ENCODE data around the gene PFKFB3. TPM values are rescaled to one million over a fixed set of nuclear protein-coding genes. Genes with fewer than 3 reads are reported as not detected.

The PFKFB3 gene
- total and polyA plus RNA-seq, 5 donors from 2014 or later, result 2.8 to 96.3 (median 4.2) TPM

- Mint-ChIP-seq H3K4me3 (peak overlapping the region in 3 of 4 donors; percentile 46 to 85 (median 70)), H3K27ac (peak overlapping the region; percentile 78 to 96 (median 85)), H3K9me3 (peaks cover 0 to 2% (median 0%) of the 10 kb centered on the region in 7 donors), H3K27me3 (no peaks in the 10 kb centered on the region), H3K4me1 (peaks cover 13 to 87% (median 52%) of the 10 kb centered on the region in 4 donors), H3K36me3 (peaks cover 13% of the 10 kb centered on the region)
- ATAC-seq (ENCODE audit: low read depth in 2 of 2) (peak; percentile 92 to 95), DNase-seq (peak; percentile 24 to 93 (median 80))
- Histone ChIP-seq H3K27me3 (ENCODE audit: control insufficient read depth, insufficient read depth, low read length) (no peaks in the 10 kb centered on the region), H3K4me3 (ENCODE audit: low read depth, low read length) (peak overlapping the region; percentile 34), H3K9me3 (ENCODE audit: control insufficient read depth in 2 of 2, low read length in 2 of 2) (no peaks in the 10 kb centered on the region), H3K4me1 (ENCODE audit: control insufficient read depth, insufficient read depth, low read length, poor library complexity, severe bottlenecking) (peaks cover 39% of the 10 kb centered on the region), H3K27ac (ENCODE audit: insufficient read depth, low read length, poor library complexity, severe bottlenecking) (peak overlapping the region; percentile 37), H3K36me3 (ENCODE audit: control insufficient read depth, insufficient read depth, low read length) (no peaks in the 10 kb centered on the region)
Measured at GRCh38 chr10:6173203-6173602, 29.5 kb upstream of the PFKFB3 start.

- no peaks in the 10 kb centered on the region for H3K27me3 Mint-ChIP-seq
Measured at GRCh38 chr10:6174201-6174874, 28.4 kb upstream of the PFKFB3 start.

DNA sequence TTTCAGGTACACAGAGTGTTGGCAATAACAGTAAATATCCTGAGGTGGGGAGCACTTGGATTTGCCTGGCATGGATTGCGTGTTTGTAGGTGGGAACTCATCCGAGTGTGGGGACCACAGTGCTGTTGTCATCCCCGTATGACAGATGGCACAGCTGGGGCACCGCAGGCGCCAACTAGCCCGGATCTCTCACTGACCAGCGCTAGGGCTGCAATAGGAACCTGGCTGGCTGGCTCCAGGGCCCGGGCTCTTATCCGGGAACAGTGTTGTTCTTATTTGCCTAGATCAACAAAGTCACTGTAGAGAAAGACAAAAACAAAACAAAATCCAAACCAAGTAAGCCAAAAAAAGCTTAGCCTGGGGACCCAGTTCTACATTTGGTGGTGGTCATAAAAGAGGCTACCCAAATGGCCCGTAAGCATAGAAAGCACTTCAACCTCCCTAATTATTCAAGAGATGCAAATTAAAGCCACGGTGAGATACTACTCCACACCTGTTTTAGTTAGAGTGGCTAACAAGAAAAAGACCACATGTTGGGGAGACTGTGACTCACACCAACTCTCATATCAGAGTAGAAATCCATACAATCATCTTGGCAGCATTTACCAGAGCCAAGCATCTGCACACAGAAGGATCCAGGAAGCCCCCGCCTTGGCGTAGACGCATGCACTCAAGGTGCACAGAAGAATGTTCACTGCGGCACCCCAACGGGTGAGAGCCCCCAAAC lies 27.2 kb upstream of the PFKFB3 start:
- no peaks in the 10 kb centered on the region for H3K9me3 ChIP-seq (ENCODE audit: control insufficient read depth in 2 of 2, low read length in 2 of 2)
- H3K4me1 Mint-ChIP-seq, result peaks cover 13 to 68% (median 45%) of the 10 kb centered on the region in 4 donors

More at GRCh38 chr10:6174201-6174874, 28.4 kb upstream of the PFKFB3 start:
- Mint-ChIP-seq H3K9me3 (peaks cover 0 to 2% (median 0%) of the 10 kb centered on the region in 7 donors), H3K27ac (peak overlapping the region; percentile 67 to 96 (median 88)), H3K4me1 (peaks cover 13 to 79% (median 53%) of the 10 kb centered on the region in 4 donors), H3K36me3 (peaks cover 13% of the 10 kb centered on the region), H3K4me3 (no peak overlapping the region)
- no peak for ATAC-seq (ENCODE audit: low read depth in 2 of 2)
- Histone ChIP-seq H3K9me3 (ENCODE audit: control insufficient read depth in 2 of 2, low read length in 2 of 2) (no peaks in the 10 kb centered on the region), H3K4me1 (ENCODE audit: control insufficient read depth, insufficient read depth, low read length, poor library complexity, severe bottlenecking) (peaks cover 37% of the 10 kb centered on the region), H3K4me3 (ENCODE audit: low read depth, low read length) (no peak overlapping the region), H3K27me3 (ENCODE audit: control insufficient read depth, insufficient read depth, low read length) (no peaks in the 10 kb centered on the region), H3K36me3 (ENCODE audit: control insufficient read depth, insufficient read depth, low read length) (no peaks in the 10 kb centered on the region), H3K27ac (ENCODE audit: insufficient read depth, low read length, poor library complexity, severe bottlenecking) (peak overlapping the region; percentile 23)
- DNase-seq, result no peak

GRCh38 chr10:6176691-6177231 lies 26.0 kb upstream of the PFKFB3 start:
- Histone ChIP-seq H3K27ac (ENCODE audit: insufficient read depth, low read length, poor library complexity, severe bottlenecking) (peak overlapping the region; percentile 33), H3K36me3 (ENCODE audit: control insufficient read depth, insufficient read depth, low read length) (no peaks in the 10 kb centered on the region), H3K27me3 (ENCODE audit: control insufficient read depth, insufficient read depth, low read length) (no peaks in the 10 kb centered on the region), H3K9me3 (ENCODE audit: control insufficient read depth in 2 of 2, low read length in 2 of 2) (no peaks in the 10 kb centered on the region), H3K4me3 (ENCODE audit: low read depth, low read length) (no peak overlapping the region), H3K4me1 (ENCODE audit: control insufficient read depth, insufficient read depth, low read length, poor library complexity, severe bottlenecking) (peaks cover 26% of the 10 kb centered on the region)
- ATAC-seq (ENCODE audit: low read depth in 2 of 2) (no peak), DNase-seq (no peak)
- Mint-ChIP-seq H3K27me3 (no peaks in the 10 kb centered on the region), H3K4me3 (no peak overlapping the region), H3K27ac (peak overlapping the region in 2 of 3 donors; percentile 71 to 86), H3K9me3 (peaks cover 0 to 2% (median 0%) of the 10 kb centered on the region in 7 donors), H3K36me3 (peaks cover 13% of the 10 kb centered on the region), H3K4me1 (peaks cover 13 to 66% (median 39%) of the 10 kb centered on the region in 4 donors)

More for the DNA sequence above, 27.2 kb upstream of the PFKFB3 start:
- no peak for ATAC-seq (ENCODE audit: low read depth in 2 of 2)
- Mint-ChIP-seq H3K9me3 (peaks cover 0 to 2% (median 0%) of the 10 kb centered on the region in 7 donors), H3K27me3 (no peaks in the 10 kb centered on the region), H3K36me3 (peaks cover 13% of the 10 kb centered on the region), H3K27ac (peak overlapping the region; percentile 67 to 90 (median 88)), H3K4me3 (peak overlapping the region in 1 of 4 donors; percentile 59)
- no peak overlapping the region for H3K4me3 ChIP-seq (ENCODE audit: low read depth, low read length)
- H3K27me3 ChIP-seq (ENCODE audit: control insufficient read depth, insufficient read depth, low read length), result no peaks in the 10 kb centered on the region
- no peak for DNase-seq
- no peaks in the 10 kb centered on the region for H3K36me3 ChIP-seq (ENCODE audit: control insufficient read depth, insufficient read depth, low read length)
- peaks cover 27% of the 10 kb centered on the region for H3K4me1 ChIP-seq (ENCODE audit: control insufficient read depth, insufficient read depth, low read length, poor library complexity, severe bottlenecking)
- H3K27ac ChIP-seq (ENCODE audit: insufficient read depth, low read length, poor library complexity, severe bottlenecking), result peak overlapping the region; percentile 37

- peaks cover 13 to 55% (median 34%) of the 10 kb centered on the region in 4 donors for H3K4me1 Mint-ChIP-seq
Measured at GRCh38 chr10:6177880-6178281, 24.9 kb upstream of the PFKFB3 start.

GRCh38 chr10:6178581-6178980 lies 24.2 kb upstream of the PFKFB3 start:
- no peaks in the 10 kb centered on the region for H3K27me3 Mint-ChIP-seq
- Histone ChIP-seq H3K9me3 (ENCODE audit: control insufficient read depth in 2 of 2, low read length in 2 of 2) (no peaks in the 10 kb centered on the region), H3K27me3 (ENCODE audit: control insufficient read depth, insufficient read depth, low read length) (no peaks in the 10 kb centered on the region), H3K27ac (ENCODE audit: insufficient read depth, low read length, poor library complexity, severe bottlenecking) (no peak overlapping the region), H3K4me3 (ENCODE audit: low read depth, low read length) (no peak overlapping the region), H3K4me1 (ENCODE audit: control insufficient read depth, insufficient read depth, low read length, poor library complexity, severe bottlenecking) (peaks cover 9% of the 10 kb centered on the region), H3K36me3 (ENCODE audit: control insufficient read depth, insufficient read depth, low read length) (no peaks in the 10 kb centered on the region)
- H3K4me3 Mint-ChIP-seq, result no peak overlapping the region
- peak overlapping the region in 2 of 3 donors; percentile 44 to 82 for H3K27ac Mint-ChIP-seq
- H3K36me3 Mint-ChIP-seq, result peaks cover 6% of the 10 kb centered on the region
- ATAC-seq (ENCODE audit: low read depth in 2 of 2), result no peak
- H3K4me1 Mint-ChIP-seq, result peaks cover 6 to 48% (median 27%) of the 10 kb centered on the region in 4 donors
- DNase-seq, result no peak
- H3K9me3 Mint-ChIP-seq, result no peaks in the 10 kb centered on the region

More at GRCh38 chr10:6177880-6178281, 24.9 kb upstream of the PFKFB3 start:
- Mint-ChIP-seq H3K9me3 (peaks cover 0 to 2% (median 0%) of the 10 kb centered on the region in 7 donors), H3K36me3 (peaks cover 13% of the 10 kb centered on the region), H3K27ac (no peak overlapping the region), H3K27me3 (no peaks in the 10 kb centered on the region), H3K4me3 (no peak overlapping the region)
- Histone ChIP-seq H3K27me3 (ENCODE audit: control insufficient read depth, insufficient read depth, low read length) (no peaks in the 10 kb centered on the region), H3K4me1 (ENCODE audit: control insufficient read depth, insufficient read depth, low read length, poor library complexity, severe bottlenecking) (peaks cover 16% of the 10 kb centered on the region), H3K9me3 (ENCODE audit: control insufficient read depth in 2 of 2, low read length in 2 of 2) (no peaks in the 10 kb centered on the region), H3K27ac (ENCODE audit: insufficient read depth, low read length, poor library complexity, severe bottlenecking) (no peak overlapping the region), H3K36me3 (ENCODE audit: control insufficient read depth, insufficient read depth, low read length) (no peaks in the 10 kb centered on the region), H3K4me3 (ENCODE audit: low read depth, low read length) (no peak overlapping the region)
- DNase-seq (no peak), ATAC-seq (ENCODE audit: low read depth in 2 of 2) (no peak)

DNA sequence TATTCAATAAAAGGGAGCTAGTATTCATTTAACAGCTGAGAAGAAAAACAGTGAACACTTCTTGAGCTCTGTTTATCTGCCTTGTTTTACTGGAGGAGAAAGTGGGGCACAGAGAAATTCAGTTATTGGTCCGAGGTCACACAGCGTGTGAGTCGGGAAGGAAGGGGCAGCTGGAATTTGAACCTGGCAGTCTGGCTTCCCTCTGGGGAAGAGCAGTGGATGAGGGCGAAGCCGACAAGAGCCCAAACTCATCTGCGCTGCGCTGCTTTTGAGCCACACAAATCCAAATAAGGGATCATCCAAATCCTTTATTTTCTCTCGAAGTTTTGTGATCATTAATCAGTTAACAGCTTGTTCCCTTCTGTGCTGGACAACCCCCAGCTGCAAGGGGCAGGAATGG lies 23.7 kb upstream of the PFKFB3 start:
- Mint-ChIP-seq H3K4me1 (peaks cover 6 to 43% (median 22%) of the 10 kb centered on the region in 4 donors), H3K27me3 (no peaks in the 10 kb centered on the region)

More for the DNA sequence above, 23.7 kb upstream of the PFKFB3 start:
- H3K4me3 Mint-ChIP-seq, result no peak overlapping the region
- no peaks in the 10 kb centered on the region for H3K27me3 ChIP-seq (ENCODE audit: control insufficient read depth, insufficient read depth, low read length)
- no peak overlapping the region for H3K4me3 ChIP-seq (ENCODE audit: low read depth, low read length)
- H3K36me3 ChIP-seq (ENCODE audit: control insufficient read depth, insufficient read depth, low read length), result no peaks in the 10 kb centered on the region
- H3K4me1 ChIP-seq (ENCODE audit: control insufficient read depth, insufficient read depth, low read length, poor library complexity, severe bottlenecking), result peaks cover 4% of the 10 kb centered on the region
- ATAC-seq (ENCODE audit: low read depth in 2 of 2) (no peak), DNase-seq (no peak)
- peak overlapping the region; percentile 20 to 82 (median 44) for H3K27ac Mint-ChIP-seq
- no peaks in the 10 kb centered on the region for H3K9me3 Mint-ChIP-seq
- H3K27ac ChIP-seq (ENCODE audit: insufficient read depth, low read length, poor library complexity, severe bottlenecking), result no peak overlapping the region
- H3K9me3 ChIP-seq (ENCODE audit: control insufficient read depth in 2 of 2, low read length in 2 of 2), result no peaks in the 10 kb centered on the region
- peaks cover 5% of the 10 kb centered on the region for H3K36me3 Mint-ChIP-seq
